Esophagus squamous epithelium (tissue), 4 donors: ENCODE results near the gene SLC2A4.

Experiments used
- CTCF ChIP-seq, 6 experiments: fragments of 450-650 bp in 4 of 6; fragments of 200-600 bp in 2 of 6; sonication (generic) in 2 of 6; IDR thresholded peaks; one replicate each; pipeline ENCODE4 v1.5.1; 2016 to 2019; ENCODE audit warnings: antibody characterized with exemption in 6 of 6, mild to moderate bottlenecking in 4 of 6, moderate library complexity in 4 of 6
- POLR2A ChIP-seq, 4 donors: fragments of 450-650 bp; IDR thresholded peaks; one replicate each; pipeline ENCODE4 v1.6.1; 2017; ENCODE audit warnings: antibody characterized with exemption in 4 of 4, mild to moderate bottlenecking in 4 of 4, moderate library complexity in 3 of 4

GRCh38 chr17:7294614-7295153, 13.2 kb downstream of the SLC2A4 start, which contains the start of gene YBX2:
- TF ChIP-seq CTCF (IDR thresholded peaks at IDR 0.05) (no peak), POLR2A (IDR thresholded peaks at IDR 0.05) (no peak)
